GM18499 (cell line): ENCODE results near the gene XPR1.

ENCODE experiments used
- ATAC-seq: cut with Tn5 transposase; IDR thresholded peaks from one replicate; pipeline ENCODE4 v1.9.1; 2021; ENCODE audit warnings: moderate number of reproducible peaks; ENCODE audit not compliant: insufficient read depth, unreplicated experiment

The XPR1 gene

GRCh38 chr1:180923021-180923841 lies 291.4 kb downstream of the XPR1 start:
- no peak for ATAC-seq

- ATAC-seq, result no peak
Observed at GRCh38 chr1:180923887-180924286, 292.1 kb downstream of the XPR1 start.

DNA sequence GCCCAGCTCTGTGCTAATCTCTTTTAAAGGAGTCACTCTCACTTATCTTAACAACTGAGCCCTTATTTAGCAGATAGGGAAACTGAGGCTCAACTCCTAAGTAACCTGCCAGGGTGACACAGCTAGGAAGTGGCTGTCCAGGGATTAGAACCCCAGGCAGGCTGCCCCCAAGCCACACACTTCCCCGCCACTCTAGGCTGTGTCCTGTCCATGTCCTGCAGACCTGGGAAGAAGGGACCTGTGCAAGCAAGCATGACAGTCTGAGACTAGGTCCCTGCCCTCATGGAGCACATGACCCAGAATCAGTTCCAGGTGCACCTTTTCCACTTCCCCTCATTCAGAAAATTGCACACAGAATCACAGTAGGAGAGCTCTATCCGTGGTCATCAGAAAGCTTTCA lies 293.1 kb downstream of the XPR1 start:
- ATAC-seq, result no peak

GRCh38 chr1:180925471-180926051 lies 293.7 kb downstream of the XPR1 start:
- no peak for ATAC-seq

GRCh38 chr1:180926164-180926981 lies 294.6 kb downstream of the XPR1 start:
- ATAC-seq, result no peak

DNA sequence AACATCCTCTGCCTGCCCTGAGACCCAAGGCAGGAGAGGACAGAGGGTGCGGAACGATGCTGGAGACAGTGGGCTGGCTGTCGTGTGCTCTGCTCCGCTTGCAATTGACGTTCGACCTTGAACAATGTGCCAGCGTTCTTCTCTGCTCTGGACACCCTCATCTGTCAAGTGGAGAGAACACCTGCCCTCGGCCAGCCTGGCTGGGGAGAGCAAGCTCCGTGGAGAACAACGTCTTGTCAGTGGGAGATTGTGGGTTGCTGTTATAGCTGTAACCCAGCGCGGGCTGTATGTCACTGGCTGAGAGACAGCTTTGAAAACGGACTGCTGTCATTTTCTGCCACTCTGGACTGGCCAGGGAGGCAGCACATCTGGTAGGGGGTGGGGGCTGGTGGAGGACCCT lies 295.5 kb downstream of the XPR1 start:
- ATAC-seq, result no peak

- ATAC-seq, result no peak
Observed at GRCh38 chr1:180927841-180928240, 296.0 kb downstream of the XPR1 start.

GRCh38 chr1:180928331-180929230 lies 296.8 kb downstream of the XPR1 start:
- no peak for ATAC-seq

GRCh38 chr1:180929389-180929788 lies 297.6 kb downstream of the XPR1 start:
- ATAC-seq, result no peak

GRCh38 chr1:180930687-180931086 lies 298.9 kb downstream of the XPR1 start:
- no peak for ATAC-seq

GRCh38 chr1:180931529-180931928 lies 299.7 kb downstream of the XPR1 start:
- no peak for ATAC-seq

- ATAC-seq, result no peak
Observed at GRCh38 chr1:180932378-180932777, 300.6 kb downstream of the XPR1 start.

DNA sequence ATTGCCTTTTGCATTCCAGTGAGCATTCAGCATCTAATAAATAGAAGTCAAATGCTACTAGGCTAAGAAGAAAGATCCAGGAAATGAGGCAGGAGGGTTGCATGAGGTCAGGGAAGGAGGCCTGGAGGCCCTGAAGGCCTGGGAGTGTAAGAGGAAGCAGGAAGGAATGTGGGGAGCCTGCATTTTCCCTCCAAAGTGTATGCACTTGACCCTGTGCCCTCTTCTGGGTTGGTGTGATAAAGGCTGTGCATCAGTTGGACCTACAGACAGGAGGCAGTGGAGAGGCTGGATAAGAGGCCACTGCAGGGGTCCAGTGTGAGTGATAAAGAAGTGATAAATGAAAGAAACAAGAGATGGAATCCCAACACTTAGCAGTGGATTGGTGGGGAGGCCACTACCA lies 301.3 kb downstream of the XPR1 start:
- no peak for ATAC-seq

DNA sequence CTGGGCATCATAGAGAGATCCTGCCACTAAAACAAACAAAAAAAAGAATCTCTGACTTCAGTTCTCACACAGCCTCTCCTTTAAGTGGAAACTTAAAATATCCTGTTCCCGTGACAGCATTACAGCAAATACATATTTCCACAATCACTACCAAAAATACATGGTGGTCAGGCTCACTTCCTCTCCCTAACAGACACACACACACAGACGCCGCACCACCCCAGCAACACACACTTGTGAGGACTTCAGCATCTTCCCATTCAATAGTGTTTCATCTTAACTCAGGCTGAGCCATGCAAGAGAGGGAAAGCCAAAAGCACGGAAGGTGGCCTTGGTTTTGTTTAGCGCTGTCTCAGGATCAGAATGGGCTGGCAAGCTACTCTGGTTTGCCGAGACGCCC lies 302.7 kb downstream of the XPR1 start:
- no peak for ATAC-seq

DNA sequence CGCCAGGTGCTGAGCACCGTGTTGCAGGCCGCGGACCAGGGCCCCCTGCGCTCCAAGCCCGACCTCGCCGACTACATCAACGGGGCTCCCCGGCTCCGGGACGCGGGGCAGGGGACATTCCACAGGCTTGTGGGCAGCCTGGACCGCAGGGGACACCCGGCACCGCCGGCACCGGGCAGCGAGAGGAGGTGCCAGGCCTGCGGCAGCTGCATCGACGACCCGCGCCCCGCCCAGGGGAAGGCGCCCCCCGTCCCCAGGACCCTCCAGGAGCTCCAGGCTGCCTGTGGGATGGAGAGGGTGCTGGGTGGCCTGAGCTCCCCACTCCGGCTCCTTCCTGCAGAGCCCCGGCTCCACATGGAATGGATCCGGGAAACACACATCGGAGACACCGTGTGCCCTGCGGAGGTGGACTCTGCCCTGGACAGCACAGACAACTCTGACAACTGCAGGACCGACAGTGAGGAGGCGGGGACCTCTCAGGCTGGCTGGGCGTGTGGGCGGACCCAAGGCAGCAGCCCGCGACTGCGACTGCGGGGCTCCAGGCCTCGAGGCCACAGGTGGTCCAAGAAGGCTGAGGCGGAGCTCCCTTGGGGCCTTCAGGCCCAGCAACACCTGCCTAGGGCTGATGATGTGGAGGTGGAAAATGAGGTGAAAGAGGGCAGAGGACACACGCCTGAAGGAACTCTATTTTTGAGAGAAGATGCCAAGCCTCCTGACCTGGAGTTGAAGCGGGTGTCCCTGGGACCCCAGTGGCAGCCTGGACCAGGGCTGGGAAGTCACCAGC lies 303.7 kb downstream of the XPR1 start:
- ATAC-seq, result no peak

- no peak for ATAC-seq
Observed at GRCh38 chr1:180936110-180937011, 304.5 kb downstream of the XPR1 start.

GRCh38 chr1:180937012-180937372 lies 305.2 kb downstream of the XPR1 start:
- ATAC-seq, result no peak

DNA sequence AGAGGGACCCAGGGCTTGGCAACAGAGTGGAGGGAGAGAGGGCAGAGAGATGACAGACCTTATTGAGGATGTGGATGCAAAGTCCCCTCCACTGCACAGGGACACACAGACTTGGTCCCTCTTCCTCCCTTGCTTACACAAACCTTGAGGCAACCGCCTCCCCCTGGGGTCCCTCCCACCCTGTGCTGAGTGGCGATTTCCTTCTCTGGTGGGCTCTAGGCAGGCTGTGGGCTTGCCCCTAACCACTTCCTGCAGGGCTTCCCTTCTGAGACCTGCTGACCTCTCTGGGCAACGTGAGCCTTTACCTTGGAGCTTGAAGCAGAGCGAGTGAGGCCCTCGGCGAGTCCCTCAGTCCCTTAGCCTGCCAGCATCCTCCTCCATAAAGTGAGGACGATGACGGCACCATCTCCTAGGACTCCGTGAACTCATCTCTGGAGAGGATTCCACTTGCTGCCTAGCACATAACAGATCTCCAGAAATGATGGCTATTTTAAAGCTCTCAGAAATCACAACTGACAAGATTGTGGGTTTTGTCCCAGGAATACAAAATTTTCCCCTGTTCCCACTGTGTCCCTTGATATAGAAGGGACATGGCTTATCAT lies 305.9 kb downstream of the XPR1 start:
- ATAC-seq, result no peak
